Neural cell (in vitro differentiated cells): ENCODE results near the gene GNG13. TPM values are rescaled to one million over a fixed set of nuclear protein-coding genes. Genes with fewer than 3 reads are reported as not detected.

Source experiments
- H2AFZ ChIP-seq: fragments of 200-600, 300-800 bp; sonication (generic), shearing (Covaris generic); 2 replicates; pipeline ENCODE4 v1.6.0; 2014; ENCODE audit warnings: low read depth, mild to moderate bottlenecking, antibody characterized with exemption, low read length, moderate library complexity
- H3F3A ChIP-seq: fragments of 200-600 bp; shearing (Covaris generic); 2 replicates; pipeline ENCODE4 v1.6.1; 2016; ENCODE audit warnings: mild to moderate bottlenecking, moderate library complexity, mixed read lengths, antibody characterized with exemption, low read length; ENCODE audit not compliant: insufficient read depth, poor library complexity, severe bottlenecking
- H3K27ac ChIP-seq: fragments of 200-600, 300-800 bp; sonication (generic), shearing (Covaris generic); 2 replicates; pipeline ENCODE4 v1.5.1; 2014; ENCODE audit warnings: mild to moderate bottlenecking, low read length, moderate library complexity
- H3K27me3 ChIP-seq: fragments of 300-800, 200-600 bp; sonication (generic), shearing (Covaris generic); 2 replicates; pipeline ENCODE4 v1.6.0; 2014; ENCODE audit warnings: mild to moderate bottlenecking, low read depth, low read length, moderate library complexity; ENCODE audit not compliant: insufficient read depth
- H3K36me3 ChIP-seq: fragments of 300-800, 200-600 bp; sonication (generic), shearing (Covaris generic); 2 replicates; pipeline ENCODE4 v1.5.1; 2014; ENCODE audit warnings: mild to moderate bottlenecking, antibody characterized with exemption, low read length, moderate library complexity; ENCODE audit not compliant: insufficient read depth
- H3K4me2 ChIP-seq: fragments of 300-800, 200-600 bp; sonication (generic), shearing (Covaris generic); 2 replicates; pipeline ENCODE4 v1.6.0; 2014; ENCODE audit warnings: mild to moderate bottlenecking, low read length
- H3K4me3 ChIP-seq: fragments of 300-800, 200-600 bp; sonication (generic), shearing (Covaris generic); 2 replicates; pipeline ENCODE4 v1.5.1; 2014; ENCODE audit warnings: mild to moderate bottlenecking, low read length, moderate library complexity
- H3K79me2 ChIP-seq: fragments of 200-600 bp; shearing (Covaris generic); replicated peaks from 2 replicates; pipeline ENCODE4 v1.6.0; 2014; ENCODE audit warnings: mild to moderate bottlenecking, low read length, moderate library complexity; ENCODE audit not compliant: insufficient read depth
- H3K9ac ChIP-seq: fragments of 300-800, 200-600 bp; sonication (generic), shearing (Covaris generic); 2 replicates; pipeline ENCODE4 v1.6.1; 2016; ENCODE audit warnings: mild to moderate bottlenecking, low read length, mixed read lengths
- H3K9me2 ChIP-seq: fragments of 200-600 bp; shearing (Covaris generic); 2 replicates; pipeline ENCODE4 v1.6.1; 2016; ENCODE audit warnings: mild to moderate bottlenecking, low read length, mixed read lengths; ENCODE audit not compliant: insufficient read depth
- H3K9me3 ChIP-seq: fragments of 200-600, 300-800 bp; sonication (generic), shearing (Covaris generic); 2 replicates; pipeline ENCODE4 v1.6.1; 2016; ENCODE audit warnings: mild to moderate bottlenecking, mixed run types, low read length, moderate library complexity, mixed read lengths
- H4K20me1 ChIP-seq: fragments of 200-600 bp; shearing (Covaris generic); 2 replicates; pipeline ENCODE4 v1.6.1; 2016; ENCODE audit warnings: mild to moderate bottlenecking, mixed run types; ENCODE audit not compliant: insufficient read depth
- EP300 ChIP-seq: fragments of 450-650 bp; conservative IDR thresholded peaks from 2 replicates; pipeline ENCODE4 v1.6.1; 2014; ENCODE audit warnings: antibody characterized with exemption, mild to moderate bottlenecking, moderate library complexity; ENCODE audit not compliant: poor library complexity, severe bottlenecking
- EZH2 ChIP-seq: fragments of 200-600, 300-800 bp; shearing (Covaris generic), sonication (generic); IDR thresholded peaks from 2 replicates; pipeline ENCODE4 v1.6.1; 2014; ENCODE audit warnings: antibody characterized with exemption, low read length, borderline replicate concordance, mild to moderate bottlenecking; ENCODE audit not compliant: insufficient read depth, poor library complexity, severe bottlenecking
- MXI1 ChIP-seq: fragments of 450-650 bp; conservative IDR thresholded peaks from 2 replicates; pipeline ENCODE4 v1.6.1; 2014; ENCODE audit warnings: antibody characterized with exemption, mild to moderate bottlenecking; ENCODE audit not compliant: poor library complexity, severe bottlenecking
- POLR2AphosphoS5 ChIP-seq: IDR thresholded peaks from 2 replicates; pipeline ENCODE4 v1.6.1; 2012
- RAD21 ChIP-seq: fragments of 450-650 bp; conservative IDR thresholded peaks from 2 replicates; pipeline ENCODE4 v1.6.1; 2014; ENCODE audit warnings: antibody characterized with exemption, mild to moderate bottlenecking, moderate library complexity
- SMC3 ChIP-seq: fragments of 450-650 bp; conservative IDR thresholded peaks from 2 replicates; pipeline ENCODE4 v1.6.1; 2014; ENCODE audit warnings: antibody characterized with exemption, mild to moderate bottlenecking, moderate library complexity; ENCODE audit not compliant: poor library complexity
- TAF1 ChIP-seq: IDR thresholded peaks from 2 replicates; pipeline ENCODE4 v1.6.1; 2012; ENCODE audit warnings: low read depth
- polyA plus RNA-seq: library from polyadenylated mRNA; depleted of rRNA; stranded (reverse); fragments of >200 nt; gene quantifications from 2 replicates; pipeline ENCODE4 v1.2.3, GENCODE V29; 2014
- TF ChIP-seq, protein P1 (sequence below): fragments of 450-650 bp; IDR thresholded peaks from 2 replicates; pipeline ENCODE4 v1.5.1; 2014; ENCODE audit warnings: antibody characterized with exemption, mild to moderate bottlenecking, moderate library complexity; ENCODE audit not compliant: poor library complexity, severe bottlenecking
- TF ChIP-seq, protein P2 (sequence below): IDR thresholded peaks from 2 replicates; pipeline ENCODE4 v1.6.1; 2012; ENCODE audit warnings: borderline replicate concordance

The GNG13 gene
- polyA plus RNA-seq, 1 donor from 2014 or later: not detected

DNA sequence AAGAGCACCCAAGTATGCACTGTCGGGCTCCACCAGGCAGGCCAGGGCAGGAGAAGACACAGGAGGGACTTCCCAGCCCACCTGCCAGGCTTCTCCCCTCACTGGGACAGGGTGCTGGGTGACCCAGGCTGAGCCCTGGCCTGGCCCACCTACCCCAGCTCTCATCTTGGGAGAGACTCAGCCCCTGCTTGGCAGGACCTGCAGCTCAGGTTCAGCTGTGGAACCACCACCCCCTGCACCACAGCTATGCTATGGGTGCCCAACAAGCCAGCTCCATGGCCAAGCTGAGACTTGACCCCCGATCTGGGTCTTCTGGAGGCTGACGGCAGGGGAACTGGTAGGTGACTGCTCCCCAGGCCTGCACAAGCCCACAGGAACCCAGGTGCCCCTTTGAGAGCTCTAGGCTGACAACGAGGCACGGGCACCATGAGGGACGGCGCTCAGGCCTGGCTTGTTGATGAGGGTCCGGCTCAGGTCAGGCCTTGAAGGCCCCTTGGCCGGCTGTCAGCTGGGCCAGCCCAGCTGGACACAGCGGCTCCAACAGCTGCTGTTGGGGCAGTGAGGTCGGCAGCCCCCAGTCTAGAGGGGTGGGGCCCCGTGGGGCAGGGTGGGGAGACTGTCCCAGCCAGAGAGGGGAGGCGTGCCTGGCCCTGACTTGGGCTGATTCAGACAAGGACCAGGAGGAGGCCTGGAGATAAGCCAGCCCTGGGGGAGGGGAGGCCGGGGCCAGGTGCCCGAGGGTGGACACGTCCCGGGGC lies 17.0 kb downstream of the GNG13 start:
- no peaks in the 10 kb centered on the region for H3K27me3 ChIP-seq
- H3K4me2 ChIP-seq: no peak overlapping the region
- no peak overlapping the region for H3K9ac ChIP-seq
- H3K36me3 ChIP-seq: no peaks in the 10 kb centered on the region
- no peaks in the 10 kb centered on the region for H4K20me1 ChIP-seq
- no peaks in the 10 kb centered on the region for H3K9me3 ChIP-seq
- no peaks in the 10 kb centered on the region for H3F3A ChIP-seq
- TF ChIP-seq SMC3 (no peak), TAF1 (no peak), EP300 (no peak), EZH2 (no peak), POLR2AphosphoS5 (no peak), RAD21 (no peak), MXI1 (no peak)
- TF ChIP-seq, protein P1, sequence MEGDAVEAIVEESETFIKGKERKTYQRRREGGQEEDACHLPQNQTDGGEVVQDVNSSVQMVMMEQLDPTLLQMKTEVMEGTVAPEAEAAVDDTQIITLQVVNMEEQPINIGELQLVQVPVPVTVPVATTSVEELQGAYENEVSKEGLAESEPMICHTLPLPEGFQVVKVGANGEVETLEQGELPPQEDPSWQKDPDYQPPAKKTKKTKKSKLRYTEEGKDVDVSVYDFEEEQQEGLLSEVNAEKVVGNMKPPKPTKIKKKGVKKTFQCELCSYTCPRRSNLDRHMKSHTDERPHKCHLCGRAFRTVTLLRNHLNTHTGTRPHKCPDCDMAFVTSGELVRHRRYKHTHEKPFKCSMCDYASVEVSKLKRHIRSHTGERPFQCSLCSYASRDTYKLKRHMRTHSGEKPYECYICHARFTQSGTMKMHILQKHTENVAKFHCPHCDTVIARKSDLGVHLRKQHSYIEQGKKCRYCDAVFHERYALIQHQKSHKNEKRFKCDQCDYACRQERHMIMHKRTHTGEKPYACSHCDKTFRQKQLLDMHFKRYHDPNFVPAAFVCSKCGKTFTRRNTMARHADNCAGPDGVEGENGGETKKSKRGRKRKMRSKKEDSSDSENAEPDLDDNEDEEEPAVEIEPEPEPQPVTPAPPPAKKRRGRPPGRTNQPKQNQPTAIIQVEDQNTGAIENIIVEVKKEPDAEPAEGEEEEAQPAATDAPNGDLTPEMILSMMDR: no peak
- TF ChIP-seq, protein P2, sequence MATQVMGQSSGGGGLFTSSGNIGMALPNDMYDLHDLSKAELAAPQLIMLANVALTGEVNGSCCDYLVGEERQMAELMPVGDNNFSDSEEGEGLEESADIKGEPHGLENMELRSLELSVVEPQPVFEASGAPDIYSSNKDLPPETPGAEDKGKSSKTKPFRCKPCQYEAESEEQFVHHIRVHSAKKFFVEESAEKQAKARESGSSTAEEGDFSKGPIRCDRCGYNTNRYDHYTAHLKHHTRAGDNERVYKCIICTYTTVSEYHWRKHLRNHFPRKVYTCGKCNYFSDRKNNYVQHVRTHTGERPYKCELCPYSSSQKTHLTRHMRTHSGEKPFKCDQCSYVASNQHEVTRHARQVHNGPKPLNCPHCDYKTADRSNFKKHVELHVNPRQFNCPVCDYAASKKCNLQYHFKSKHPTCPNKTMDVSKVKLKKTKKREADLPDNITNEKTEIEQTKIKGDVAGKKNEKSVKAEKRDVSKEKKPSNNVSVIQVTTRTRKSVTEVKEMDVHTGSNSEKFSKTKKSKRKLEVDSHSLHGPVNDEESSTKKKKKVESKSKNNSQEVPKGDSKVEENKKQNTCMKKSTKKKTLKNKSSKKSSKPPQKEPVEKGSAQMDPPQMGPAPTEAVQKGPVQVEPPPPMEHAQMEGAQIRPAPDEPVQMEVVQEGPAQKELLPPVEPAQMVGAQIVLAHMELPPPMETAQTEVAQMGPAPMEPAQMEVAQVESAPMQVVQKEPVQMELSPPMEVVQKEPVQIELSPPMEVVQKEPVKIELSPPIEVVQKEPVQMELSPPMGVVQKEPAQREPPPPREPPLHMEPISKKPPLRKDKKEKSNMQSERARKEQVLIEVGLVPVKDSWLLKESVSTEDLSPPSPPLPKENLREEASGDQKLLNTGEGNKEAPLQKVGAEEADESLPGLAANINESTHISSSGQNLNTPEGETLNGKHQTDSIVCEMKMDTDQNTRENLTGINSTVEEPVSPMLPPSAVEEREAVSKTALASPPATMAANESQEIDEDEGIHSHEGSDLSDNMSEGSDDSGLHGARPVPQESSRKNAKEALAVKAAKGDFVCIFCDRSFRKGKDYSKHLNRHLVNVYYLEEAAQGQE: no peak
- H2AFZ ChIP-seq: no peak overlapping the region
- no peak overlapping the region for H3K4me3 ChIP-seq
- H3K79me2 ChIP-seq: peaks cover 4% of the 10 kb centered on the region
- no peak overlapping the region for H3K27ac ChIP-seq
- no peaks in the 10 kb centered on the region for H3K9me2 ChIP-seq

DNA sequence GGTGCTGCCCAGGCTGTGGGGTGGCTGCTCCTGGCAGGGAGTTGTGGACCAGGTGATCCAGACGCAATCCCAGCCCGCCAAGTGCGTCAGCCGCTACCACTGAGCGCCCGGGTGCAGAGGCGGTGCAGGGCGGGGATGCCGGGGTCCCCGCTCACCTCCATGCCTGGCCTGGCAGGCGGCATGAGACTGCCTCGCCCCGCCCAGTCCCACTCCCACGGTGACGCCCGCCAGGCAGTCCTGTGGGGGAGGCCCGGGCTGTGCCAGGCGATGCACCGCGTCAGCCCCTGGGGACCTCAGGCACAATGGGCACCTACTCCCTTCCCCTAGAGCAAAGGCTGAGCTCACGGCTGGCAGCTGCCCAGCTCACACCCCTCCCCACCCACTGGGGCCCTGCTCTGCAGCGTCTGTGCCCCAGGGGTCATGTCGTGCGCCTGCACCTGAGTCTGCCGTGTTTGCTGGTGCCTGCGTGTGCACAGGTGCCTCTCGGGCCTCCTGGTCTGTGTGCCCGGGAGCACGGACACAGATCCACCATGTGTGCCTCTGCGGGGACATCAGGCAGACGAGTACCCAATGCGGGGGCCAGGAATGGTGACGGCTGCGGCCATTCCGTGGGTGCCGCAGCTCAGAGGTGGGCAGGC lies 17.6 kb downstream of the GNG13 start:
- H3K9ac ChIP-seq: no peak overlapping the region
- H3K9me3 ChIP-seq: no peaks in the 10 kb centered on the region
- H3K27me3 ChIP-seq: no peaks in the 10 kb centered on the region
- no peak overlapping the region for H2AFZ ChIP-seq
- H3K79me2 ChIP-seq: peaks cover 4% of the 10 kb centered on the region
- H3F3A ChIP-seq: no peaks in the 10 kb centered on the region
- no peak overlapping the region for H3K27ac ChIP-seq
- no peaks in the 10 kb centered on the region for H3K36me3 ChIP-seq
- H4K20me1 ChIP-seq: no peaks in the 10 kb centered on the region
- H3K9me2 ChIP-seq: no peaks in the 10 kb centered on the region
- H3K4me2 ChIP-seq: no peak overlapping the region
- H3K4me3 ChIP-seq: no peak overlapping the region
- TF ChIP-seq TAF1 (no peak), RAD21 (no peak), EZH2 (no peak), EP300 (no peak), SMC3 (no peak), POLR2AphosphoS5 (no peak), MXI1 (no peak)
- TF ChIP-seq, protein P2: no peak
- TF ChIP-seq, protein P1: no peak
